Upper lobe of left lung (tissue), 4 donors: ENCODE results near the gene C3orf70.

Source experiments
- EP300 ChIP-seq, 4 donors: sonication (generic); formaldehyde crosslinking; IDR thresholded peaks; one replicate each; pipeline ENCODE4 v1.5.1; 2017; ENCODE audit warnings: antibody characterized with exemption in 4 of 4, control low read depth in 2 of 4
- POLR2A ChIP-seq, 4 donors: fragments of 450-650 bp; IDR thresholded peaks; one replicate each; pipeline ENCODE4 v1.5.1; 2016 to 2017; ENCODE audit warnings: antibody characterized with exemption in 4 of 4, mild to moderate bottlenecking in 2 of 4
- POLR2AphosphoS5 ChIP-seq, 2 donors: sonication (generic); formaldehyde crosslinking; IDR thresholded peaks; one replicate each; pipeline ENCODE4 v1.5.1; 2017; ENCODE audit warnings: antibody characterized with exemption in 2 of 2
- TF ChIP-seq, protein P1 (sequence below), 6 experiments: fragments of 450-650 bp in 4 of 6; fragments of 200-600 bp in 2 of 6; sonication (generic) in 2 of 6; IDR thresholded peaks; one replicate each; pipeline ENCODE4 v1.5.1; 2016 to 2019; ENCODE audit warnings: antibody characterized with exemption in 6 of 6

GRCh38 chr3:185153861-185154629, 1.2 kb upstream of the C3orf70 start:
- TF ChIP-seq, protein P1, sequence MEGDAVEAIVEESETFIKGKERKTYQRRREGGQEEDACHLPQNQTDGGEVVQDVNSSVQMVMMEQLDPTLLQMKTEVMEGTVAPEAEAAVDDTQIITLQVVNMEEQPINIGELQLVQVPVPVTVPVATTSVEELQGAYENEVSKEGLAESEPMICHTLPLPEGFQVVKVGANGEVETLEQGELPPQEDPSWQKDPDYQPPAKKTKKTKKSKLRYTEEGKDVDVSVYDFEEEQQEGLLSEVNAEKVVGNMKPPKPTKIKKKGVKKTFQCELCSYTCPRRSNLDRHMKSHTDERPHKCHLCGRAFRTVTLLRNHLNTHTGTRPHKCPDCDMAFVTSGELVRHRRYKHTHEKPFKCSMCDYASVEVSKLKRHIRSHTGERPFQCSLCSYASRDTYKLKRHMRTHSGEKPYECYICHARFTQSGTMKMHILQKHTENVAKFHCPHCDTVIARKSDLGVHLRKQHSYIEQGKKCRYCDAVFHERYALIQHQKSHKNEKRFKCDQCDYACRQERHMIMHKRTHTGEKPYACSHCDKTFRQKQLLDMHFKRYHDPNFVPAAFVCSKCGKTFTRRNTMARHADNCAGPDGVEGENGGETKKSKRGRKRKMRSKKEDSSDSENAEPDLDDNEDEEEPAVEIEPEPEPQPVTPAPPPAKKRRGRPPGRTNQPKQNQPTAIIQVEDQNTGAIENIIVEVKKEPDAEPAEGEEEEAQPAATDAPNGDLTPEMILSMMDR (IDR thresholded peaks at IDR 0.05), result no peak
- TF ChIP-seq POLR2A (IDR thresholded peaks at IDR 0.05) (no peak), EP300 (IDR thresholded peaks at IDR 0.05) (no peak), POLR2AphosphoS5 (IDR thresholded peaks at IDR 0.05) (no peak)
